Activated T-helper 1 cell treated with Interleukin-2 at 50 U/mL for 16 hours (primary cell): Measurements from ENCODE around the gene S100B.
A peak's percentile ranks its signal among the peaks of the same experiment; 100 is the strongest.
"Not testable (repeated sequence)": the region's sequence is repeated elsewhere in the genome, so short reads cannot be mapped to it uniquely, and the experiment has no call there.

Source experiments
- DNase-seq: peaks from one replicate; pipeline ENCODE4 v3.0.0-alpha.2; 2020; ENCODE audit warnings: low read depth

Gene S100B

GRCh38 chr21:46604975-46605766 is at the start of gene S100B:
Gene S100B (minus strand): TSS chr21:46605082. CDS start chr21:46602415, 2,667 bp downstream.
- no peak for DNase-seq

GRCh38 chr21:46651121-46651520 is 46.2 kb upstream of the S100B start:
- no peak for DNase-seq

- no peak for DNase-seq
Measured at GRCh38 chr21:46650476-46651098, 45.7 kb upstream of the S100B start.

- no peak for DNase-seq
Measured at GRCh38 chr21:46649356-46649755, 44.5 kb upstream of the S100B start.

GRCh38 chr21:46648539-46648938 is 43.7 kb upstream of the S100B start:
- DNase-seq = no peak

GRCh38 chr21:46646541-46647154 is 41.8 kb upstream of the S100B start:
- no peak for DNase-seq

- no peak for DNase-seq
Measured at GRCh38 chr21:46645840-46646239, 41.0 kb upstream of the S100B start.

GRCh38 chr21:46643379-46644177 is 38.7 kb upstream of the S100B start:
- DNase-seq = no peak

GRCh38 chr21:46641656-46642055 is 36.8 kb upstream of the S100B start:
- no peak for DNase-seq

- no peak for DNase-seq
Measured at GRCh38 chr21:46639489-46640386, 34.9 kb upstream of the S100B start.

GRCh38 chr21:46637952-46638746 is 33.3 kb upstream of the S100B start:
- no peak for DNase-seq

- DNase-seq = no peak
Measured at GRCh38 chr21:46636550-46637285, 31.8 kb upstream of the S100B start.

GRCh38 chr21:46636181-46636512 is 31.3 kb upstream of the S100B start:
- DNase-seq = no peak

GRCh38 chr21:46635324-46636180 is 30.7 kb upstream of the S100B start, which contains the start of gene PRMT2:
Gene PRMT2 (plus strand): TSS chr21:46635674. CDS start chr21:46636952, 1,278 bp downstream.
- DNase-seq = peak; percentile 98

GRCh38 chr21:46634966-46635323 is 30.1 kb upstream of the S100B start:
- no peak for DNase-seq

GRCh38 chr21:46634427-46634826 is 29.5 kb upstream of the S100B start:
- no peak for DNase-seq

GRCh38 chr21:46633566-46633965 is 28.7 kb upstream of the S100B start:
- DNase-seq = no peak

- not testable (repeated sequence) for DNase-seq
Measured at GRCh38 chr21:46630915-46631314, 26.0 kb upstream of the S100B start.

- no peak for DNase-seq
Measured at GRCh38 chr21:46628868-46629267, 24.0 kb upstream of the S100B start.
